GM21619 (cell line): ENCODE measurements around the gene HIC2.
"Not testable (repeated sequence)": the region's sequence is repeated elsewhere in the genome, so short reads cannot be mapped to it uniquely, and the experiment has no call there.

Experiments
- ATAC-seq: cut with Tn5 transposase; IDR thresholded peaks from one replicate; pipeline ENCODE4 v1.9.1; 2021; ENCODE audit not compliant: unreplicated experiment

The HIC2 gene

DNA sequence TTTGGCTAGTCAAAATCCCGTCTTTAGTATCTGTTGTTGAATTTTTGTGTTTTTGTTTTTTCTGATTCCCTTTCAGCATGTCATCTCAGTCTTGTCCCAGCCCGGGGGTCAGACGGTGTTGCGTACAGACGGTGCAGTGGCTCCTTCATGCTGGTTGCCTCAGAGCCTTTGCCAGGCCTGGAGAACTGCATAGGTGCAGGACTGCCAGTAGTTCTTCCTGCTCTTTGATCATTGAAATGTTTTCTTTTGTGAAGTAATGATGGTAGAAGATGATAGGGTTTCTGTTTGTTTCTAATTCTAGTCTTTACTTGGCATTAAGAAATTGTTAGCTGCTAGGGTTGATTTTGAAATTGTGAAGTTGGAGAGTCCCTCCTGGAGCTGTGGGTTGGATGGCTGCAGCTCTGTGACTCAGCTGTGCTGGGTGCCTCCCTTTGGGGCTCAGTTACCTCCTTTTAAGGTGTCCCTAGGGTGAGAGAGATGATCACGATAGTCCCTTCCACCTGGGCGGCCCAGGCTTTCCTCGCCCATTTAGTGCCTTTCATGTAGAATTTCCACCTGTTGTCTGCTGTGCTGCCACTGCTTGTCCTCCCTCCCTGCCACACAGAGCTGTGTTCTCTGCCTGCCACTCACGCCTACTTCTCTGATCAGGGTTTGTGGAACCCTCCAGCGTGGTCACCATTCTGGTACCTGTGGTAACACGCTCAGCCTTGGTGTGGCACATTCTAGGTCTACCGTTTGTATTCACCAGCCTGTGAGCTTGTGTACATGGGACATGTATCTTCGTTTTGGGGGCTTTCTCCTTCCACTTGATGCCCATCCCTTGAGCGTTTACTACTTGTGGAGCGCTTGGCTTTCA, 17.4 kb downstream of the HIC2 start:
- not testable (repeated sequence) for ATAC-seq

DNA sequence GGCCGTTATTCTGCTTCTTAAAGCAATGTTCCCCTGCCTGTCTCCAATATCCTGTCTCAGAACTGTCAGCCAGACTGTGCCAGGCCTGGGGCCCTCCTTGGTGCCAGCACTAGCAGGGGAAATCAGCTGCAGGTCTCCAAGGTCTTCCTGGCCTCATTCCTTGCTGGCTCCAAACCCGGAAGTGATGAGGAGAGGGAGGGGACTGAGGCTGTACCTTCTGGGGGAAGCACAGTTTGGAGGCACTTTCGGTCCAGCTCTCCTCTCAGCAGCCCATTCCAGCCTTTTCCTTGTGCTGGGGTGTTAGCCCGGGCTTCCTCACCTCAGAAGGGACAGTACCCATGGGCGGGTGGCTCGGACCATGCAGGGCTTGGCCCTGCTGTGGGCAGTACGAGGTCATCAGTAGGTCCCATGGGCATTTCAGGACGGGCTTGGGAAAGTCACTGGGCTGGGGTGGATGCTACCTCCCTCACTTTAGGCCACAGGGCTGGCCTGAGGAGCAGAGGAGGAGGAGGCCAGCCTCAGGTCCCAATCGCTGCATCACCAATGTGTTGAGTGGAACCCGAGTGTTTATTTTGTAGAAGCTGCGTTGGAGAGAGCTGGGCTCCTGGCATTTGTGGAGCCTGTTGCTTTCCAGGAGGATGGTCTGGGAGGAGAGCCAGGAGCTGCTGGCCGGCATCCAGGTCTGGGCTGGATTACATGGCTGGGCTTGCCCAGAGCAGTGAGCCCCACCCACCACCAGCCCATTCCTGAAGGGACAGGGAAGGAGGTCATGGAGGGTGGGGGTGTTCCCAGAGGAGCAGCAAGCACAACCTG, 19.0 kb downstream of the HIC2 start:
- ATAC-seq: not testable (repeated sequence)

DNA sequence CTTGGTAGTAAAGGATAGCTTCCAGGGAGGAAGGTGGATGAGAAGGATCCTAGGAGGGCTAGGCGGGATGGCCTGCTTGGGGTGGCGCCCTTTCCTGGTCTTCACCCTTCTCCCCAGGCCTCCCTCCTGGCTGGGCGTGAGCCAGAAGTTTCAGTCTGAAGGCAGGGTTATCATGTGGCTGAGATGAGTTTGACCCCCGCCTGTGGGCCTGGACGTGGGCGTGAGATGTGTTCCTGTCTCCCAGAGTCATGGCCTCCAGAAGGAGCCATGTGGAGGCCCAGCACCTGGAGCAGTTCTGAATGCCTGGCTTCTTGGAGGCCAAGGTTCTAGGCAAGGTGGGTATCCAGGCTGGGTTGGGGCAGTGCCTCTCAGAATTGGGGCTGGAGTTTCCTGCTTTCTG, 20.8 kb downstream of the HIC2 start:
- not testable (repeated sequence) for ATAC-seq

DNA sequence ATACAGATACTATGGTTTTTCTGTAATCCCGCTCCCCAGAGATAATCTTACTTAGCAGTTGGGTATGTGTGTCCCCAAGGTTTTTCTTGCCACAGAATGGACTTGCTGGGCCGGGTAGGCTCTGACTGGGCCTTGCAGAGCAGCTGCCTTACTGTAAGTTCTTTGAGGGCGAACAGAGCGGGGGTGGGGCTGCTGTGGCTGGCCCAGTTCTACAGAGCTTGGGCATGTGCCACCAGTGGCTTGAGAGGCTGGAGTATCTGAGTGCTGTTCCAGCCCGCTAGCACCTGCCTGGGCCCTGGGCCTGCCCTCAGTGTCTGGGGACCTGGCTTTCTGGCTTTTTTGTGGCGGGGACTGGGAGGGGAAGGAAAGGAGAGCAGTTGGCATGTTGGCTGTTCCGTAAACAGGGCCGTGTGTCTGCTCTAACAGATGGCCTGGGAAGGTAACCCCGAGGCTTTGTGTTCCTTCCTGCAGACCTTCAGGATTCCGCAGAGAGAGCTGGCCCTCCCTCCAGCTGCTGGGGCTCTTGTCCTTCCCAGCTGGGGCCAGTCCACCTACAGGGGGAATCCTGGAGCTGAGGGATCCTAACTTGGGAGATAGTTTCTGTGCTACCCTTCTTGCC, 23.0 kb downstream of the HIC2 start:
- not testable (repeated sequence) for ATAC-seq

DNA sequence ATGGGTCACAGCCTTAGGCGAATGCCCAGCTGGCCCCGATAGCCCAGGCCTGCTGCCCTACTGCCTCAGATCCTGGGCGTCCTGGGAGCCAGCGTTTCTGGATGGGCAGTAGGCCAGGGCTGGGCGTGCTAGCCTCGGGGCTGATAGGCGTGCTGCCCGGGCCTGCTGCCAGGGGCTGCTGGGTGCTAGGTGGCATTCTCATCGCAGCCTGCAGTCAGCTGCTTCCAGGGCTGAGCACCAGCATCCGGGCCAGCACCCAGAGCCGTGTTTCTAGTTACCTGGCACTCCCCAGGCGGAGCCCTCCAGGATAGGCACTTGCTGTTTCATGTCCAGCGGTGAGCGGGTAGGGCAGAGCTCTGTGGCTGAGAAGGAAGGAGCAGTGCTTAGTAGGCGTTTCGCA, 23.5 kb downstream of the HIC2 start:
- ATAC-seq: not testable (repeated sequence)

DNA sequence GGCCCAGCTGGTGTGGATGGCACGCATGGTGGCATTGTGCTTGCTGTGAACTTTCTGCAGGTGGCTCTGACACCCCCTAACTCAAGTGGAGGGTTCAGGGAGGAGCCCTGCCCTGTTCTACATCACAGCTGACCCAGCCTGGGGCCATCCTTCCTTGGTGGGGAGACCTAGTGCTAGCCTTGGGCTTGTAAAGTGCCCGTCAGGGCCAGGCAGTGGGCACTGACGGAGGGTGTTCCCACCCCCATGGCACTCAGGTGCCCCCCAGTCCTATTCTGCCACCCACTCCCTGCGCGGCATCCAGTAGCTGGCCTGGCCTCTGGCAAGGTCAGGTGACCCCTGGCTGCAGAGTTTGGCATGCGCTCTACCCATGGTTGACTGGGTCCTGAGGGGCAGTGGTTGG, 24.0 kb downstream of the HIC2 start:
- ATAC-seq: not testable (repeated sequence)

DNA sequence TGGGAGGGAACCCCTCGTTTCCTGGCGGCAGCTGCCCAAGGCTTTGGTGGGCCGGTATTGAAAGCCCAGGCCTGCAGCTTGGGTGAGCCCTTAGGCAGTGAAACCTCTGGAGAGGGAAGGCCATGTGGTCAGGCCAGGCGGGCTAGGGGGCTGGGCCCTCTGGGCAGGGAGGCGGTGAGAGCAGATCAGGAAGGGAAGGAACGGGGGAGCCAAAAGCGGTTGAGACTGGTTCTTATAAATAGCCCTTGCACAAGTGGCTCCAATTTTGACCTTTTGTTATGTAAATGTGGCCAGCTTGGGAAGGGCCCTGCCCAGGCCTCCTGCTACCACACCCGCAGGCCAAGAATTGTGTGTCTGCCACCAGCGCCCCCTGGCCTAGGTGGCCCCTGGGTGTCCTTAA, 25.0 kb downstream of the HIC2 start:
- not testable (repeated sequence) for ATAC-seq

DNA sequence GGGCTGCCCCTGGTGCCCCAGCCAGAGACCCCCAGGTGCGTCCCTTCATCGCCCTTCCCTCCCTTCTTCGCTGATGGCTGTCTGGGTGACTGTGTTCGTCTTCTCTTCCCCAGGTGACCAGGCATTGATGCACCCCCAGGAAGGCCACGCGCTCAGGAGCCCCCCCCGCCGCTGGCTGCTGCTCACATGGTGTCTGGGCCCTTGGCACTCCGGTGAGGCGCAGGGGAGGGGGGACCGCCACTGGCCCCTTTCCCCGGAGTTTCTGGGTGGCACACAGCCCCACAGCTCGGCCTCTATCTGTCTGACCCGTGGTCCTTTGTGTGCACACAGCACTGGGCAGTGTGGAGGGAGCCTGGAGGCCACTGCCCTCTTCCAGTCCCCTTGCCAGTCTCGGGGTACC, 25.5 kb downstream of the HIC2 start:
- not testable (repeated sequence) for ATAC-seq

DNA sequence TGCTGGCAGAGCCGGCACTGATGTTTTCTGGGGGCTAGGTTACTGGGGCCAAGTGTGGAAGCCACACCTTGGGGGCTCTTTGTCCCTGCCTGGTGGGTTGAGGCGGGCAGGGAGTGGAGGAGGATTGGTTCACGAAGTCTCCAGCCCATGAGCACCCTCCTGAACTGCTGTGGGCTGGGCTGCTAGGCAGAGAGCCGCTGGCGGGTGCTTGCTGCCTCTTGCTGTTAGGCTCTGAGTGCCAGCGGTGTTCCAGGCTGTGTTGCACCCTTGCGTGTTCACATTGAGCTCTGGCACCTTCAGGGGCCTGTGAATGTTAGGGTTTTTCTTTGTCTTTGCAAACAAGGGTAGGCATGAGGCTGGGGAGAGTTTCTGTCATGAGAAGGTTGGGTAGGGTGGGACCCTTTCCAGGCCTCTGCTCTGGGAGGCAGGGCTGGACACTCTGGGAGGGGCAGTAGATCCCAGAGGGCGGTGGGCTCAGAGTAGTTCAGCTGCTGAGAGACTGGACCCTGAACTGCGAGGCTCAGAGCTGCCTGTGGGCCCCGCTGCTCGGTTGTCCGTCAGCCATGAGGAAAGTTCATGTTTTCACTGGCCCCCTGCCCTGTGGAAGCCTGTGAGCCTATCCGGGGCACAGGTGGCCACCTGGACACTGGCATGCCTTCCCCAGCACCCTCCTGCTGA, 26.0 kb downstream of the HIC2 start:
- ATAC-seq: no peak

DNA sequence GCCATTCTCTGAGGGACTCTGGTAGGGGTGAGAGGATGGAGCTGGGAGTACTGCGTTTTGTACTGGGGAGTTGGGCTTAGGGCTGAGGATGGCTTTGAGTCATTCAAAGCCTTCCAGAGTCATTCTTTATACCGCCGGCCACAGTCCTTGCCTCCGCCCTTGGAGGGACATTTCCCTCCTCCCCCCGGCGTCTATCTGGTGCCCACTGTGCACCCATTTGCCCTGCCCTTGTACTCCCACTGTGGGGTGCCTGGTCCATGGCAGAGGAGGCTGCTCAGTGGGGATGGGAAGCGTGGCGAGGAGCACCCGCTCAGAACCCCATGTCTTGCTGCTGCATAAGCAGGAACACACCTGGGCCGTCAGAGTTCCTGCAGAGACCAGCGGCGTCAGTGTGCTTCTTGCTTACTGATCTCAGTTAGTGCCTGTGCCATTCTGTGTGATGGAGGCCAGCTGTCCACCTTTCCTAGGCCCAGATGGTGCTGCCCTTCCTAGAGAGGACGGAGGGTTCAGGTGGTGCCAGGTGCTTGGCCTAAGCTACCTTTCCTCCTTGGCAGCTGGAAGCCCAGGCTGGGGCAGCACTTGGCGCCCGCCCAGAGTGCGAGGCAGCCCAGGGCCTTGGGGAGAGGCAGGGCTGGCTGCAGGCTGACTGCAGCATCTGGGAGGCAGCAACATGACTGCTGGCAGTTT, 26.7 kb downstream of the HIC2 start:
- ATAC-seq: no peak

DNA sequence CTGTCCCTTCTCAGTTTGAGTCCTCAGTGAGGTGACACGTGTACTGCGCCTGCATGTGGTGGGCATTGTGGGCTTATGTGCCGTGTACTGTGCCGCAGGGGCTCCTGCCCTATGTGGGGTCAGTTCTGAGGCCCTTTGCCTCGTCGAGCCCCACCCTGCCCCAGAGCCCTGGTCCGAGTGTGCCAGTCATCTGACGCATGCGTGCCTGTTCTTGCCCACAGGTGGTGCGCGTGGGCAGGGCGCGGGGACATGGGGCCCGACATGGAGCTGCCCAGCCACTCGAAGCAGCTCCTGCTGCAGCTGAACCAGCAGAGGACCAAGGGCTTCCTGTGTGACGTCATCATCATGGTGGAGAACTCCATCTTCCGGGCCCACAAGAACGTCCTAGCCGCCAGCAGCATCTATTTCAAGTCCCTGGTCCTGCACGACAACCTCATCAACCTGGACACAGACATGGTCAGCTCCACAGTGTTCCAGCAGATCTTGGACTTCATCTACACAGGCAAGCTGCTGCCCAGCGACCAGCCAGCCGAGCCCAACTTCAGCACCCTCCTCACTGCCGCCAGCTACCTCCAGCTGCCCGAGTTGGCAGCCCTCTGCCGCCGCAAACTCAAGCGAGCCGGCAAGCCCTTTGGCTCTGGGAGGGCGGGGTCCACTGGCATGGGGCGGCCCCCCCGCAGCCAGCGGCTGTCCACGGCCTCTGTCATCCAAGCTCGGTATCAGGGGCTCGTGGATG, 27.7 kb downstream of the HIC2 start:
- no peak for ATAC-seq

DNA sequence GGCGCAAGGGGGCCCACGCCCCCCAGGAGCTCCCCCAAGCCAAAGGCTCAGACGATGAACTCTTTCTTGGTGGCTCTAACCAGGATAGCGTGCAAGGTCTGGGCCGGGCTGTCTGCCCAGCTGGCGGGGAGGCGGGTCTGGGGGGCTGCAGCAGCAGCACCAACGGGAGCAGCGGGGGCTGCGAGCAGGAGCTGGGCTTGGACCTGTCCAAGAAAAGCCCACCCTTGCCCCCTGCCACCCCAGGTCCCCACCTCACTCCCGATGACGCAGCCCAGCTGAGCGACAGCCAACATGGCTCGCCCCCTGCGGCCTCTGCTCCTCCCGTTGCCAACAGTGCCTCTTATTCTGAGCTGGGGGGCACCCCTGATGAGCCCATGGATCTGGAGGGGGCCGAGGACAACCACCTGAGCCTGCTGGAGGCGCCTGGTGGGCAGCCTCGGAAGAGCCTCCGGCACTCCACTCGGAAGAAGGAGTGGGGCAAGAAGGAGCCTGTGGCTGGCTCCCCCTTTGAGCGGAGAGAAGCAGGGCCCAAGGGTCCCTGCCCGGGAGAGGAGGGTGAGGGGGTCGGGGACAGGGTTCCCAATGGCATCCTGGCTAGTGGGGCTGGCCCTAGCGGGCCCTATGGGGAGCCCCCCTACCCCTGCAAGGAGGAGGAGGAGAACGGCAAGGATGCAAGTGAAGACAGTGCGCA, 28.4 kb downstream of the HIC2 start:
- no peak for ATAC-seq

DNA sequence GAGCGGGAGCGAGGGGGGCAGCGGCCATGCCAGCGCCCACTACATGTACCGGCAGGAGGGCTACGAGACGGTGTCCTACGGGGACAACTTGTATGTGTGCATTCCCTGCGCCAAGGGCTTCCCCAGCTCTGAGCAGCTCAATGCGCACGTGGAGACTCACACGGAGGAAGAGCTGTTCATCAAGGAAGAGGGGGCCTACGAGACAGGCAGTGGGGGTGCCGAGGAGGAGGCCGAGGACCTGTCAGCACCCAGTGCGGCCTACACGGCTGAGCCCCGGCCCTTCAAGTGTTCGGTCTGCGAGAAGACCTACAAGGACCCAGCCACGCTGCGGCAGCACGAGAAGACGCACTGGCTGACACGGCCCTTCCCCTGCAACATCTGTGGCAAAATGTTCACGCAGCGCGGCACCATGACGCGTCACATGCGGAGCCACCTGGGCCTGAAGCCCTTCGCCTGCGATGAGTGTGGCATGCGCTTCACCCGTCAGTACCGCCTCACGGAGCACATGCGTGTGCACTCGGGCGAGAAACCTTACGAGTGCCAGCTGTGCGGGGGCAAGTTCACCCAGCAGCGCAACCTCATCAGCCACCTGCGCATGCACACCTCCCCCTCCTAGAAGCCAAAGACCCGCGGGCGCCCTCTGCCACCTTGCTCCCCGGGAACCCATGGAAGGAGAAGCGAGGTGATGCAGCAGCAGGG, 29.1 kb downstream of the HIC2 start:
- ATAC-seq: no peak

DNA sequence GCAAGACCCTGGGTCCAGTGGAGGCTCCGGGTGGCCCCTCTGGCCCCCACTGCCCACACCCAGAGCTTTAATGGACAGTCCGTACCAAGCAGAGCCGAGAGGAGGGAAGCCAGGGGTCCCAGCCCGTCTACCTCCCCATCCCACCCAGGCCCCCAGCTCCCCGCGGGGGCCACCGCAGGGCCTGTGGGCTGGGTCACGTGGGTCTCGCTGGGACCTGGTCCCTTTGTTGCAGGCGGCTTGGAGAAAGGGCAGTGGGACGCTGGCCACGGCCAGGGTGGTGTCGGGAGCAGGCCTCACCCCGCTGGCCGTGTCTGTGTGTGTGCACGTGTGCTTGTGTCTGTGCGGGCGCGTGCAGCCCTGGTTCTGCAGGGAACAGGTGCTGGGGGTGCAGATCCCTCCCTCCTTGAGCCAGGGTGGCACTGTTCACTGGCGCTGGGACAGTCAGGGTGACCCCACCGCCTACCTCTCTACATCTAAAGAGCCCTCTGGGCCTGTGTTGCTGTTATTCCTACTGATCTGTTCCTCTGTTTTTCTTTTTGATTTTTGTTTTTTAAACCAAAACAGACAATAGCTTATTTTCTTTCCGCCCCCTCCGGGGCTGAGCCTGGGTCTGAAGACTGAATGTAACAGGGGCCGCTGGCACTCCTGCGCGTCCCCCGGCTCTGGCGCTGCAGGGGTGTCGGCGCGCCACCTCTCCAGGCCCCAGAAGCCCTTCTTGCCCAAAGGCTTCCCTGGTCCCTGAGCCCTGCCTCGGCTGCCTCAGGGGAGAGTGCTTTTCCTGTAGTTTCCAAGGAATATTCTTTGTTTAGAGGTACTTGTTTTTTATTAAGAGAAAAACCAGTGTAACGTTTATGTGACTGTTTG, 29.9 kb downstream of the HIC2 start:
- ATAC-seq: no peak

DNA sequence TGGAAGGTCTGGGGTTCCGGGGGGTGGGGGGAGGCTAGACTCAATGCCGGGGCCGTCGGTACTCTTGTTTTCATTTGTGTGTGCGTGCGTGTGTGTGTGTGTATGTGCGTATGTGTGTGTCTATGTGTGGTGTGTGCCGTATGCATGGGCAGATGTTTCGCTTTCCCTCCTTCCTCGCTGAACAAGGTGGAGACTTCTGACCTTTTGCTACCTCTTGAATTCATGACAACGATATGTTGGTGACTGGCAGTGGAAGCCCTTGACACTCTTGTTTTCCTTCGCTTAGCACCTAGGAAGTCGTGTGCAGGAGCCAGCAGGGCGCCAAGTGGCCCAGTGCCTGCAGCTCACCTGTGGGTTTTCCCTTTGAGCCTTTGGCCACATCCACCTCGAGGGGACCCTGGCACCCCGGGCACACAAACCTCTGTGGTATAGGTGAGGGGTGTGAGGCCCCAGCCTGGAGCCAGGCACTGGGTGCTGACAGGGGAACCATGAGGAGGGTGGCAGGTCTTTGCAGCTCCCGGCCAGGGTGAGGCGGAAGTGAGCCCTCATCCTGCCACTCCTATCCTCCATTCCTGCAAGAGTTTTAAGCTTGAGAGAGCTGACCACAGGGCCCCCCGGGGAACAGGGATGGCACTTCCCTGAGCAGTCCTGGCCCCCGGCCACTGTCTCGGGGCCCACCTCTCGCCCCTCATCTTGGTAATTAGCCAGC, 30.7 kb downstream of the HIC2 start:
- ATAC-seq: no peak

DNA sequence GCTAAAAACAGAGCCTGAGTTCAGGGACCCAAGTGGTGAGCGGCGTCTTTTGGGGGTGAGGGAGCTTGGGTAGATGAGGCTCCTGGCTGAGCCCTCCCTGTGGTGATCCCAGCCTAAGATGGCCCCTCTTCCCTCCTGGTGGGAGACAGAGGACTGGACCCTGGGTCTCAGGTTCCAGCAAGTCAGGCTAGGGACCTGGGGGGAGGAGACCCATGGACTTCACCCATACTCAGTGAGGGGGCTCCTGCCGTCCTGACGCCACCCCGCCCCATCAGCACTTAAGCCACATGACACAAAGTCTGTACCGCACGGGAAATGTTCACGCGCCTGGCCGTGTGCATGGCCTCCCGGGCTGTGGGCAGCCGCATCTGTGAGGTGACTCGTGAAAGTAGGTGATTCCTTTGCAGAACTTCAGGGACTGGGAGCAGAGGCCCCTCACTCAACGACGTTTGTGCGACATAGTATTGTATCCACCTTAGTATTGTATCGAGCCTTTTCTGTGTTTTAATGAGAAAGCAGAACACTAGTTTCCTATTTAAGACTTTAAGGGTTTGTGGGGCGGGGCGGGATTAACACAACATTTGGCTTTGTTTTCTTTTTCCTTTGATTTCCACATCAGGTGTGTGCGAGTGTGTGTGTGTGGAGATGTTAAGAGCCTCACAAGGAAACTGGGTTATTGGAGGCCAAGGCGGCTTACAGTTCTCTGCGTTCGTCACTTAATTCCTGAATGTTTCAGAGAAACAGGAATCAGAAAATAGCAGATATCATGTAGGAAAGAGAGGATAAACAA, 31.7 kb downstream of the HIC2 start:
- ATAC-seq: no peak
